SH-SY5Y (cell line): ENCODE measurements around the gene KCNIP4.

Experiments used
- GATA2 ChIP-seq: IDR thresholded peaks from 2 replicates; pipeline ENCODE4 v1.6.1; 2011; ENCODE audit warnings: mild to moderate bottlenecking, low read depth, low read length
- GATA3 ChIP-seq: IDR thresholded peaks from 2 replicates; pipeline ENCODE4 v1.6.1; 2011; ENCODE audit warnings: low read depth, mild to moderate bottlenecking, low read length, moderate library complexity

KCNIP4 gene

GRCh38 chr4:21067351-21067750 is 881.2 kb downstream of the KCNIP4 start:
- TF ChIP-seq GATA2 (no peak), GATA3 (no peak)

- TF ChIP-seq GATA3 (no peak), GATA2 (no peak)
These were observed 886.7 kb downstream of the KCNIP4 start for GRCh38 chr4:21061902-21062301.

GRCh38 chr4:21046141-21046540 is 902.4 kb downstream of the KCNIP4 start:
- TF ChIP-seq GATA3 (no peak), GATA2 (no peak)

GRCh38 chr4:21045119-21045518 is 903.5 kb downstream of the KCNIP4 start:
- TF ChIP-seq GATA3: no peak

- TF ChIP-seq GATA3: peak; percentile 89
- peak; percentile 92 for TF ChIP-seq GATA2
These were observed 906.9 kb downstream of the KCNIP4 start for GRCh38 chr4:21041708-21042107.

- TF ChIP-seq GATA2 (no peak), GATA3 (no peak)
These were observed 913.8 kb downstream of the KCNIP4 start for GRCh38 chr4:21034728-21035127.

- TF ChIP-seq GATA2: no peak
These were observed 916.4 kb downstream of the KCNIP4 start for GRCh38 chr4:21032089-21032645.

GRCh38 chr4:21018817-21019216 is 929.8 kb downstream of the KCNIP4 start:
- no peak for TF ChIP-seq GATA2
- no peak for TF ChIP-seq GATA3

GRCh38 chr4:21013501-21013900 is 935.1 kb downstream of the KCNIP4 start:
- no peak for TF ChIP-seq GATA2
- TF ChIP-seq GATA3: no peak

GRCh38 chr4:21012851-21013331 is 935.7 kb downstream of the KCNIP4 start:
- TF ChIP-seq GATA2 (no peak), GATA3 (no peak)

- TF ChIP-seq GATA3: no peak
- no peak for TF ChIP-seq GATA2
These were observed 937.5 kb downstream of the KCNIP4 start for GRCh38 chr4:21011106-21011505.

- TF ChIP-seq GATA3 (no peak), GATA2 (no peak)
These were observed 938.6 kb downstream of the KCNIP4 start for GRCh38 chr4:21009956-21010355.

- TF ChIP-seq GATA2: no peak
- no peak for TF ChIP-seq GATA3
These were observed 942.9 kb downstream of the KCNIP4 start for GRCh38 chr4:21005647-21006046.

GRCh38 chr4:21002976-21003375 is 945.6 kb downstream of the KCNIP4 start:
- no peak for TF ChIP-seq GATA3
- TF ChIP-seq GATA2: no peak

GRCh38 chr4:21002286-21002685 is 946.3 kb downstream of the KCNIP4 start:
- TF ChIP-seq GATA3 (no peak), GATA2 (no peak)

GRCh38 chr4:21001490-21001889 is 947.1 kb downstream of the KCNIP4 start:
- TF ChIP-seq GATA3 (no peak), GATA2 (no peak)

- TF ChIP-seq GATA3 (no peak), GATA2 (no peak)
These were observed 950.7 kb downstream of the KCNIP4 start for GRCh38 chr4:20997886-20998285.
